Endothelial cell of umbilical vein (primary cell): ENCODE results near the gene SLC25A18. TPM values are rescaled to one million over a fixed set of nuclear protein-coding genes. Genes with fewer than 3 reads are reported as not detected.

ENCODE experiments used
- BruUV-seq: library from RNA; stranded (reverse); fragments of 400-500 nt; replicated peaks from 2 replicates; lab custom pipeline; 2021; lab: Mats Ljungman, UMichigan
- CTCF ChIA-PET: fragments of 300-600, 350-600 bp; sonication (Branson Sonifier 250); formaldehyde crosslinking; loops from one replicate; lab custom pipeline; 2021; ENCODE audit warnings: antibody characterized with exemption, inconsistent platforms; lab: Charles Lee
- POLR2A ChIA-PET: fragments of 300-600, 350-600 bp; sonication (Branson Sonifier 250); formaldehyde crosslinking; loops from one replicate; lab custom pipeline; 2021; ENCODE audit warnings: antibody characterized with exemption, inconsistent platforms; lab: Charles Lee
- DNase-seq: peaks from one replicate; pipeline ENCODE4 v3.0.0-alpha.2; 2011; ENCODE audit warnings: low read depth, low spot score
- FAIRE-seq: peaks from 2 replicates; lab custom pipeline; 2011; peaks lifted over from hg19 to GRCh38; lab: Jason Lieb, UNC
- H2AFZ ChIP-seq: 2 replicates; pipeline ENCODE4 v1.6.0; 2012; ENCODE audit warnings: low read depth, low read length, control low read depth, inconsistent platforms
- H3K27ac ChIP-seq: 2 replicates; pipeline ENCODE4 v1.5.1; 2011; ENCODE audit warnings: low read depth, mild to moderate bottlenecking, control low read depth, low read length, moderate library complexity; ENCODE audit not compliant: insufficient read depth
- H3K27me3 ChIP-seq, 2 experiments: 2 replicates each; pipeline versions ENCODE4 v1.6.0 to v1.6.1; 2011; ENCODE audit warnings: low read length in 2 of 2, mixed read lengths in 1 of 2; ENCODE audit not compliant: control insufficient read depth in 2 of 2, insufficient read depth in 2 of 2
- H3K36me3 ChIP-seq, 2 experiments: 2 replicates in 1 of 2; 3 replicates in 1 of 2; pipeline ENCODE4 v1.5.1; 2011; ENCODE audit warnings: low read length in 2 of 2, mild to moderate bottlenecking in 1 of 2, moderate library complexity in 1 of 2; ENCODE audit not compliant: control insufficient read depth in 2 of 2, insufficient read depth in 2 of 2; ENCODE audit errors: extremely low read depth in 1 of 2
- H3K4me1 ChIP-seq: 3 replicates; pipeline ENCODE4 v1.5.1; 2011; ENCODE audit warnings: mild to moderate bottlenecking, low read length; ENCODE audit not compliant: control insufficient read depth, insufficient read depth; ENCODE audit errors: extremely low read depth
- H3K4me2 ChIP-seq: 2 replicates; pipeline ENCODE4 v1.6.1; 2011; ENCODE audit warnings: low read length, control low read depth, mixed read lengths; ENCODE audit not compliant: insufficient read depth
- H3K4me3 ChIP-seq, 3 experiments: fragments of 200-600 bp in 1 of 3; sonication (generic), shearing (Covaris generic) in 1 of 3; replicated peaks in 1 of 3; 2 replicates each; pipeline ENCODE4 v1.5.1; 2011 to 2016; ENCODE audit warnings: control low read depth in 3 of 3, low read length in 3 of 3, mild to moderate bottlenecking in 2 of 3, inconsistent platforms in 1 of 3, low read depth in 1 of 3, moderate library complexity in 1 of 3; ENCODE audit not compliant: insufficient read depth in 1 of 3
- H3K79me2 ChIP-seq: 2 replicates; pipeline ENCODE4 v1.6.0; 2012; ENCODE audit warnings: low read length, inconsistent platforms; ENCODE audit not compliant: control insufficient read depth, insufficient read depth
- H3K9ac ChIP-seq: replicated peaks from 2 replicates; pipeline ENCODE3; 2011; ENCODE audit warnings: low read length, control low read depth; ENCODE audit not compliant: insufficient read depth; ENCODE audit errors: extremely low read depth
- H3K9me1 ChIP-seq: replicated peaks from 3 replicates; pipeline ENCODE4 v1.6.0; 2011; ENCODE audit warnings: mild to moderate bottlenecking, low read length; ENCODE audit not compliant: control insufficient read depth, insufficient read depth; ENCODE audit errors: extremely low read depth
- H3K9me3 ChIP-seq: replicated peaks from 2 replicates; pipeline ENCODE4 v1.5.1; 2012; ENCODE audit warnings: low read length, inconsistent platforms; ENCODE audit not compliant: control insufficient read depth, insufficient read depth
- H4K20me1 ChIP-seq: replicated peaks from 2 replicates; pipeline ENCODE3; 2011; ENCODE audit warnings: mild to moderate bottlenecking, low read length; ENCODE audit not compliant: control insufficient read depth, insufficient read depth; ENCODE audit errors: extremely low read depth
- EZH2 ChIP-seq: IDR thresholded peaks from 2 replicates; pipeline ENCODE4 v1.6.1; 2012; ENCODE audit warnings: borderline replicate concordance, low read depth, mild to moderate bottlenecking, moderate library complexity, low read length, inconsistent platforms; ENCODE audit not compliant: severe bottlenecking
- FOS ChIP-seq: IDR thresholded peaks from 2 replicates; pipeline ENCODE4 v1.6.1; 2011; ENCODE audit warnings: mild to moderate bottlenecking, low read length, moderate library complexity, borderline replicate concordance; ENCODE audit not compliant: insufficient read depth
- GATA2 ChIP-seq: IDR thresholded peaks from 2 replicates; pipeline ENCODE4 v1.7.0; 2011; ENCODE audit warnings: low read depth, mild to moderate bottlenecking, moderate library complexity, mixed read lengths, low read length; ENCODE audit not compliant: insufficient read length, insufficient read depth
- JUN ChIP-seq: IDR thresholded peaks from 2 replicates; pipeline ENCODE4 v1.6.1; 2011; ENCODE audit warnings: borderline replicate concordance, low read depth; ENCODE audit not compliant: insufficient read length, insufficient read depth
- MAX ChIP-seq: IDR thresholded peaks from 2 replicates; pipeline ENCODE4 v1.6.1; 2011; ENCODE audit not compliant: insufficient read depth, insufficient read length
- MYC ChIP-seq: IDR thresholded peaks from one replicate; pipeline ENCODE4 v1.6.1; 2011; ENCODE audit warnings: mild to moderate bottlenecking, low read depth, low read length
- POLR2A ChIP-seq: IDR thresholded peaks from 2 replicates; pipeline ENCODE4 v1.6.1; 2012; ENCODE audit warnings: low read depth, mild to moderate bottlenecking, control low read depth, low read length
- POLR2AphosphoS5 ChIP-seq: IDR thresholded peaks from 2 replicates; pipeline ENCODE4 v1.6.1; 2012; ENCODE audit warnings: low read depth, mild to moderate bottlenecking, control low read depth, low read length, moderate library complexity; ENCODE audit not compliant: insufficient read depth
- dilution Hi-C: fragments of 300-500 bp; cut with MboI; formaldehyde crosslinking; loops from one replicate; pipeline ENCODE4 v1.15.0; 2019; ENCODE audit warnings: low sequenced_read_pairs; ENCODE audit not compliant: extremely low pct_ligation_motif_present
- intact Hi-C: fragments of 100-400 bp; cut with micrococcal nuclease; formaldehyde crosslinking; loops from one replicate; pipeline ENCODE4 v1.10.0; 2022
- polyA plus RNA-seq, 4 experiments: library from polyadenylated mRNA; depleted of rRNA in 3 of 4; stranded (reverse) in 3 of 4; unstranded in 1 of 4; fragments of >200 nt; gene quantifications; 2 replicates each; pipeline versions ENCODE4 v1.2.1 to v1.2.3, GENCODE V29; 2011 to 2012; ENCODE audit warnings: missing spikeins in 1 of 4
- total RNA-seq: library from RNA; stranded (reverse); gene quantifications from 2 replicates; pipeline ENCODE4 v1.2.3, GENCODE V29; 2021
- TF ChIP-seq, protein P1 (sequence below), 2 donors: IDR thresholded peaks; 1 replicate in 1 of 2; 2 replicates in 1 of 2; pipeline ENCODE4 v1.5.1; 2011; ENCODE audit warnings: low read length in 2 of 2, mild to moderate bottlenecking in 2 of 2, moderate library complexity in 2 of 2, control low read depth in 1 of 2, inconsistent platforms in 1 of 2, low read depth in 1 of 2; ENCODE audit not compliant: insufficient read depth in 1 of 2; ENCODE audit errors: extremely low read depth in 1 of 2

The SLC25A18 gene
- total and polyA plus RNA-seq, 2 donors (not counting 3 experiments of a cell fraction or from before 2014, with no cell fraction given), result not detected

DNA sequence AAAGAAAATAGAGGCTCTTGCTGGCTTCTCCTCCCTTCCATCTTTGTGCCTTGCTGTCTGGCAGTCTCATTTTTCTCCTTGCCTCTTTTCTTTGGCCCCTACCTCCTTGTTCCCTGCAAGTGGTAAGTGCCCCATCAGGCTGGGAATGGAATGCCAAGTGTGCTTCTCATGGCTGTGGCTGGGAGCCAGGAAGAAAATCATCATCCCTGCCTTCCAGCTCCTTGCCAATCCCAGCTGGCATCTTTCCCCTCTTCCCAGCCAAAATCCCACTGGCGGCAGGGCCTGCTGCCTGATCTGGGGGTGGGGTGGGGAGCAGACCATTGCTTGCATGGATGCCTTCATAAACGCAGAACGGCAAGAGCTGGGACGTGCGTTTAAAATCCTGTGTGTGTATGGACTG is 27.0 kb upstream of the SLC25A18 start:
- H3K9ac ChIP-seq, result no peak overlapping the region
- no peaks in the 10 kb centered on the region for H4K20me1 ChIP-seq
- no peaks in the 10 kb centered on the region for H3K36me3 ChIP-seq
- no peak for TF ChIP-seq JUN
- TF ChIP-seq EZH2, result no peak
- TF ChIP-seq GATA2, result no peak
- no peak for TF ChIP-seq FOS
- no peak for TF ChIP-seq MYC
- TF ChIP-seq MAX, result no peak
- no peaks in the 10 kb centered on the region for H3K9me3 ChIP-seq
- CTCF ChIA-PET, result interaction anchor here (1.5 kb wide), 1 partner anchor 22 kb away, joined by 6 read pairs; no protein-coding TSS in a partner anchor
- no peak overlapping the region for H2AFZ ChIP-seq
- DNase-seq (no peak), FAIRE-seq (no peak)
- POLR2A ChIA-PET, result no interaction called here
- no peaks in the 10 kb centered on the region for H3K9me1 ChIP-seq
- H3K4me2 ChIP-seq, result no peak overlapping the region
- dilution Hi-C loops (no loop called here), intact Hi-C loops (no loop called here)
- BruUV-seq, result no TSS peak
- H3K27ac ChIP-seq, result no peak overlapping the region
- no peaks in the 10 kb centered on the region for H3K4me1 ChIP-seq
- H3K27me3 ChIP-seq, result peaks cover 0 to 3% of the 10 kb centered on the region in 2 experiments
- no peaks in the 10 kb centered on the region for H3K79me2 ChIP-seq
- H3K4me3 ChIP-seq, result no peak overlapping the region

GRCh38 chr22:17537155-17537554 is 26.1 kb upstream of the SLC25A18 start:
- Histone ChIP-seq H3K27ac (no peak overlapping the region), H3K79me2 (no peaks in the 10 kb centered on the region), H4K20me1 (no peaks in the 10 kb centered on the region), H3K27me3 (peaks cover 0 to 3% of the 10 kb centered on the region in 2 experiments), H3K9me1 (no peaks in the 10 kb centered on the region), H3K36me3 (no peaks in the 10 kb centered on the region), H3K4me1 (no peaks in the 10 kb centered on the region), H3K4me3 (no peak overlapping the region), H2AFZ (no peak overlapping the region), H3K9ac (no peak overlapping the region), H3K4me2 (no peak overlapping the region), H3K9me3 (no peaks in the 10 kb centered on the region)
- no TSS peak for BruUV-seq
- intact Hi-C loops (no loop called here), dilution Hi-C loops (no loop called here)
- no peak for DNase-seq
- ChIA-PET POLR2A (no interaction called here), CTCF (interaction anchor here (0.5 to 1.5 kb wide), 4 partner anchors 21 to 366 kb away, joined by 3 to 6 read pairs (median 4); no protein-coding TSS in a partner anchor)
- no peak for FAIRE-seq
- TF ChIP-seq JUN, result no peak
- TF ChIP-seq, protein P1, sequence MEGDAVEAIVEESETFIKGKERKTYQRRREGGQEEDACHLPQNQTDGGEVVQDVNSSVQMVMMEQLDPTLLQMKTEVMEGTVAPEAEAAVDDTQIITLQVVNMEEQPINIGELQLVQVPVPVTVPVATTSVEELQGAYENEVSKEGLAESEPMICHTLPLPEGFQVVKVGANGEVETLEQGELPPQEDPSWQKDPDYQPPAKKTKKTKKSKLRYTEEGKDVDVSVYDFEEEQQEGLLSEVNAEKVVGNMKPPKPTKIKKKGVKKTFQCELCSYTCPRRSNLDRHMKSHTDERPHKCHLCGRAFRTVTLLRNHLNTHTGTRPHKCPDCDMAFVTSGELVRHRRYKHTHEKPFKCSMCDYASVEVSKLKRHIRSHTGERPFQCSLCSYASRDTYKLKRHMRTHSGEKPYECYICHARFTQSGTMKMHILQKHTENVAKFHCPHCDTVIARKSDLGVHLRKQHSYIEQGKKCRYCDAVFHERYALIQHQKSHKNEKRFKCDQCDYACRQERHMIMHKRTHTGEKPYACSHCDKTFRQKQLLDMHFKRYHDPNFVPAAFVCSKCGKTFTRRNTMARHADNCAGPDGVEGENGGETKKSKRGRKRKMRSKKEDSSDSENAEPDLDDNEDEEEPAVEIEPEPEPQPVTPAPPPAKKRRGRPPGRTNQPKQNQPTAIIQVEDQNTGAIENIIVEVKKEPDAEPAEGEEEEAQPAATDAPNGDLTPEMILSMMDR (IDR thresholded peaks at IDR 0.05; ENCODE audit: extremely low read depth in 1 of 2, insufficient read depth in 1 of 2, low read depth in 1 of 2, low read length in 2 of 2), result no peak
- TF ChIP-seq MAX, result no peak
- no peak for TF ChIP-seq POLR2A
- no peak for TF ChIP-seq MYC
- TF ChIP-seq POLR2AphosphoS5, result no peak
- no peak for TF ChIP-seq GATA2
- TF ChIP-seq EZH2, result no peak
- TF ChIP-seq FOS, result no peak
